H1 (cell line): ENCODE measurements around the gene TNRC6B. TPM values are rescaled to one million over a fixed set of nuclear protein-coding genes. Genes with fewer than 3 reads are reported as not detected.

Experiments
- CTCF ChIA-PET: fragments of 300-600 bp; sonication (Branson Sonifier 250); formaldehyde crosslinking; loops from one replicate; lab custom pipeline; 2021; ENCODE audit not compliant: partially characterized antibody; lab: Charles Lee
- POLR2A ChIA-PET: fragments of 300-600 bp; sonication (Branson Sonifier 250); formaldehyde crosslinking; loops from one replicate; lab custom pipeline; 2021; ENCODE audit warnings: inconsistent platforms; ENCODE audit not compliant: partially characterized antibody; lab: Charles Lee
- DNase-seq, 2 experiments: peaks; one replicate each; pipeline versions ENCODE4 v3.0.0 to v3.0.0-alpha.2; 2010 to 2022; ENCODE audit warnings: low spot score in 2 of 2, low read depth in 1 of 2, mixed read lengths in 1 of 2
- FAIRE-seq: peaks from 2 replicates; lab custom pipeline; 2011; peaks lifted over from hg19 to GRCh38; lab: Jason Lieb, UNC
- H2AFZ ChIP-seq: 2 replicates; pipeline ENCODE4 v1.8.1; 2012; ENCODE audit warnings: low read length, inconsistent platforms
- H2AK5ac ChIP-seq: 2 replicates; pipeline ENCODE4 v1.6.1; 2013; ENCODE audit warnings: low read depth, low read length
- H2BK120ac ChIP-seq: replicated peaks from 2 replicates; pipeline ENCODE3; 2013; ENCODE audit warnings: low read depth, low read length, inconsistent platforms
- H2BK12ac ChIP-seq: 2 replicates; pipeline ENCODE4 v1.6.1; 2013; ENCODE audit warnings: low read depth, low read length
- H2BK15ac ChIP-seq: 2 replicates; pipeline ENCODE4 v1.6.1; 2013; ENCODE audit warnings: low read length
- H2BK20ac ChIP-seq: 2 replicates; pipeline ENCODE4 v1.6.1; 2013; ENCODE audit warnings: low read length
- H2BK5ac ChIP-seq: 2 replicates; pipeline ENCODE4 v1.6.1; 2013; ENCODE audit warnings: low read depth, low read length
- H3K14ac ChIP-seq: 2 replicates; pipeline ENCODE4 v1.6.1; 2013; ENCODE audit warnings: inconsistent platforms; ENCODE audit not compliant: insufficient read length
- H3K18ac ChIP-seq: 2 replicates; pipeline ENCODE4 v1.6.1; 2013; ENCODE audit warnings: low read length; ENCODE audit errors: extremely low read depth
- H3K23ac ChIP-seq: 2 replicates; pipeline ENCODE4 v1.6.1; 2013; ENCODE audit warnings: inconsistent platforms; ENCODE audit not compliant: insufficient read length
- H3K23me2 ChIP-seq: 2 replicates; pipeline ENCODE4 v1.6.1; 2013; ENCODE audit warnings: low read depth, low read length
- H3K27ac ChIP-seq: 2 replicates; pipeline ENCODE4 v1.6.1; 2011; ENCODE audit warnings: low read depth, low read length, inconsistent platforms
- H3K27me3 ChIP-seq, 4 experiments: replicated peaks in 1 of 4; 1 replicate in 1 of 4; 2 replicates in 3 of 4; pipeline versions ENCODE4 v1.6.1 to v1.8.1; 2011 to 2013; ENCODE audit warnings: low read length in 3 of 4, mild to moderate bottlenecking in 3 of 4, inconsistent platforms in 2 of 4, mixed read lengths in 2 of 4, moderate library complexity in 1 of 4; ENCODE audit not compliant: control insufficient read depth in 3 of 4, insufficient read depth in 3 of 4; ENCODE audit errors: extremely low read depth in 1 of 4
- H3K36me3 ChIP-seq, 4 experiments: 2 replicates each; pipeline versions ENCODE4 v1.6.1 to v1.8.1; 2011 to 2013; ENCODE audit warnings: mild to moderate bottlenecking in 4 of 4, low read length in 3 of 4, moderate library complexity in 2 of 4, control low read depth in 1 of 4, inconsistent platforms in 1 of 4; ENCODE audit not compliant: insufficient read depth in 4 of 4, control insufficient read depth in 2 of 4
- H3K4ac ChIP-seq: replicated peaks from 2 replicates; pipeline ENCODE3; 2013; ENCODE audit warnings: low read length, low read depth, mixed read lengths, inconsistent platforms; ENCODE audit not compliant: insufficient read length
- H3K4me1 ChIP-seq, 4 experiments: replicated peaks in 1 of 4; 1 replicate in 1 of 4; 2 replicates in 3 of 4; pipeline versions ENCODE4 v1.6.1 to v1.8.1; 2011 to 2013; ENCODE audit warnings: low read length in 3 of 4, inconsistent platforms in 2 of 4, mixed read lengths in 1 of 4; ENCODE audit not compliant: insufficient read depth in 4 of 4, control insufficient read depth in 3 of 4
- H3K4me2 ChIP-seq, 2 experiments: 2 replicates each; pipeline versions ENCODE4 v1.6.1 to v1.8.1; 2011 to 2013; ENCODE audit warnings: low read depth in 2 of 2, low read length in 2 of 2, control low read depth in 1 of 2, inconsistent platforms in 1 of 2, mild to moderate bottlenecking in 1 of 2; ENCODE audit not compliant: insufficient read depth in 1 of 2
- H3K4me3 ChIP-seq, 4 experiments: fragments of 200-600, 300-600 bp in 1 of 4; sonication (generic), shearing (Covaris generic), sonication (Bioruptor Twin) in 1 of 4; 2 replicates each; pipeline versions ENCODE4 v1.5.1 to v1.8.1; 2011 to 2016; ENCODE audit warnings: low read length in 4 of 4, low read depth in 3 of 4, control low read depth in 2 of 4, inconsistent platforms in 2 of 4, mild to moderate bottlenecking in 2 of 4, mixed read lengths in 1 of 4, moderate library complexity in 1 of 4; ENCODE audit not compliant: insufficient read depth in 2 of 4; ENCODE audit errors: extremely low read depth in 1 of 4
- H3K56ac ChIP-seq: replicated peaks from 2 replicates; pipeline ENCODE3; 2013; ENCODE audit warnings: low read depth, mild to moderate bottlenecking, mixed read lengths, low read length, inconsistent platforms; ENCODE audit not compliant: insufficient read length
- H3K79me1 ChIP-seq: 2 replicates; pipeline ENCODE4 v1.6.1; 2013; ENCODE audit warnings: low read depth, low read length, control low read depth
- H3K79me2 ChIP-seq, 2 experiments: 2 replicates each; pipeline versions ENCODE4 v1.6.1 to v1.8.1; 2012 to 2013; ENCODE audit warnings: low read length in 2 of 2, mild to moderate bottlenecking in 2 of 2, inconsistent platforms in 1 of 2; ENCODE audit not compliant: insufficient read depth in 2 of 2, control insufficient read depth in 1 of 2
- H3K9ac ChIP-seq, 4 experiments: replicated peaks in 1 of 4; 1 replicate in 1 of 4; 2 replicates in 3 of 4; pipeline versions ENCODE4 v1.6.1 to v1.8.1; 2011 to 2013; ENCODE audit warnings: low read depth in 3 of 4, low read length in 3 of 4, control low read depth in 2 of 4, mild to moderate bottlenecking in 2 of 4, moderate library complexity in 2 of 4, inconsistent platforms in 1 of 4; ENCODE audit errors: extremely low read depth in 1 of 4
- H3K9me3 ChIP-seq, 2 experiments: 2 replicates each; pipeline versions ENCODE4 v1.6.1 to v1.8.1; 2012 to 2013; ENCODE audit warnings: mild to moderate bottlenecking in 2 of 2, moderate library complexity in 2 of 2, control low read depth in 1 of 2, inconsistent platforms in 1 of 2, low read depth in 1 of 2, low read length in 1 of 2, mixed read lengths in 1 of 2; ENCODE audit not compliant: insufficient read depth in 2 of 2
- H4K20me1 ChIP-seq, 2 experiments: replicated peaks in 1 of 2; 2 replicates each; pipeline versions ENCODE3 to v1.8.1; 2011 to 2013; ENCODE audit warnings: inconsistent platforms in 2 of 2, low read length in 2 of 2, mild to moderate bottlenecking in 1 of 2; ENCODE audit not compliant: insufficient read depth in 2 of 2, control insufficient read depth in 1 of 2
- H4K5ac ChIP-seq: 2 replicates; pipeline ENCODE4 v1.6.1; 2013; ENCODE audit warnings: low read length, low read depth, mixed read lengths, inconsistent platforms; ENCODE audit not compliant: insufficient read length
- H4K8ac ChIP-seq: 2 replicates; pipeline ENCODE4 v1.8.0; 2013; ENCODE audit warnings: mild to moderate bottlenecking, moderate library complexity, low read length, inconsistent platforms; ENCODE audit not compliant: insufficient read depth; ENCODE audit errors: extremely low read depth
- H4K91ac ChIP-seq: replicated peaks from 2 replicates; pipeline ENCODE3; 2013; ENCODE audit warnings: low read length, mixed read lengths, inconsistent platforms; ENCODE audit not compliant: insufficient read length
- CBX8 ChIP-seq: fragments of 300-800, 300-1000 bp; sonication (generic); IDR thresholded peaks from 2 replicates; pipeline ENCODE4 v1.7.1; 2016; ENCODE audit warnings: low read depth, low read length, borderline replicate concordance
- CHD1 ChIP-seq: IDR thresholded peaks from 2 replicates; pipeline ENCODE4 v1.6.1; 2012; ENCODE audit warnings: low read depth, low read length, improper control_type of control experiment
- EGR1 ChIP-seq: IDR thresholded peaks from 2 replicates; pipeline ENCODE4 v1.6.1; 2011; ENCODE audit warnings: low read depth, low read length, borderline replicate concordance
- NANOG ChIP-seq: IDR thresholded peaks from 2 replicates; pipeline ENCODE4 v1.6.1; 2011; ENCODE audit warnings: low read length, low read depth, mild to moderate bottlenecking, inconsistent platforms; ENCODE audit not compliant: insufficient read depth, poor library complexity, severe bottlenecking
- NRF1 ChIP-seq: IDR thresholded peaks from 2 replicates; pipeline ENCODE4 v1.6.1; 2011; ENCODE audit warnings: mild to moderate bottlenecking, low read depth, low read length, improper control_type of control experiment
- RNF2 ChIP-seq: fragments of 200-900, 300-1000 bp; sonication (generic); IDR thresholded peaks from 2 replicates; pipeline ENCODE4 v1.7.1; 2016; ENCODE audit warnings: borderline replicate concordance, low read depth, mild to moderate bottlenecking, antibody characterized with exemption, low read length; ENCODE audit not compliant: poor library complexity, severe bottlenecking; ENCODE audit errors: missing control alignments
- SIN3A ChIP-seq, 2 experiments: IDR thresholded peaks in 1 of 2; conservative IDR thresholded peaks in 1 of 2; 2 replicates each; pipeline ENCODE4 v1.6.1; 2011 to 2012; ENCODE audit warnings: low read length in 2 of 2, improper control_type of control experiment in 1 of 2, low read depth in 1 of 2, mild to moderate bottlenecking in 1 of 2
- polyA plus RNA-seq, 7 experiments: library from polyadenylated mRNA; depleted of rRNA in 3 of 7; stranded (reverse) in 5 of 7; unstranded in 2 of 7; fragments of >200 nt in 5 of 7; fragments of 200-250 nt in 2 of 7; gene quantifications; 1 replicate in 5 of 7; 2 replicates in 1 of 7; 4 replicates in 1 of 7; pipeline versions ENCODE4 v1.2.1 to v1.2.3, GENCODE V29; 2011 to 2013; ENCODE audit warnings: missing spikeins in 2 of 7, mixed read lengths in 2 of 7
- total RNA-seq: library from RNA; stranded (reverse); fragmentation: NEBNext Ultra II Directional; extraction: Animal tissue kit (Norgen Biotek cat#: 25700); gene quantifications from 2 replicates; pipeline ENCODE4 v1.2.1, GENCODE V29; 2021

The TNRC6B gene
- total and polyA plus RNA-seq, 2 of the 8 experiments (the other 6 are each of a cell fraction or from before 2014, with no cell fraction given) = 12.5 to 48.9 TPM

DNA sequence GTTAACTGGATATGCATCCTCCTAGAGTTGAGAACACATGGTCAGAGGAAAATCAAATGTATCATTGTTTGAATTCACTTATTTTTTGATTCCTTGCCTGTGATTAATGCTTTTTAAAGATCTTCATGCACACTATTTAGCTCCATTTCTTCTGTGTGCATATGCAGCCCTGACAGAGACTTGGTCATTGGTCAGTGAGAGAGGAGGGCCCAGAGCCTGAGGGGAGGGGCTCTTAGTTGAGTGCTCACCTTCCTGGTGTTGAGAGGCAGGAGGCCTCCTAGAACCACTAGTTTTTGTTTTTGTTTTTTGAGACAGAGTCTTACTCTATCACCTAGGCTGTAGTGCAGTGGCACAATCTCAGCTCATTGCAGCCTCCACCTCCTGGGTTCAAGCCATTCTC lies 48.9 kb downstream of the TNRC6B start:
- Histone ChIP-seq H4K5ac (no peak overlapping the region), H3K23me2 (no peaks in the 10 kb centered on the region), H2BK12ac (no peak overlapping the region), H3K79me1 (no peaks in the 10 kb centered on the region), H4K20me1 (peaks cover 14 to 16% of the 10 kb centered on the region in 2 experiments), H3K4me2 (no peak overlapping the region), H3K4me3 (no peak overlapping the region), H4K8ac (no peak overlapping the region), H3K79me2 (peaks cover 9 to 93% of the 10 kb centered on the region in 2 experiments; a peak in 3 of 4 replicates), H2BK20ac (no peak overlapping the region), H3K27ac (no peak overlapping the region), H3K9me3 (no peaks in the 10 kb centered on the region), H2BK15ac (no peak overlapping the region), H2AFZ (no peak overlapping the region), H3K27me3 (no peaks in the 10 kb centered on the region), H3K9ac (no peak overlapping the region), H2BK120ac (no peak overlapping the region), H3K4ac (no peak overlapping the region), H3K18ac (no peak overlapping the region), H3K14ac (no peak overlapping the region), H3K4me1 (peaks cover 0 to 13% (median 6%) of the 10 kb centered on the region in 4 experiments; a peak in 6 of 7 replicates), H3K36me3 (no peaks in the 10 kb centered on the region; a peak in 1 of 8 replicates), H3K56ac (no peak overlapping the region), H3K23ac (no peak overlapping the region), H2AK5ac (no peak overlapping the region), H2BK5ac (no peak overlapping the region), H4K91ac (no peak overlapping the region)
- ChIA-PET CTCF (no interaction called here), POLR2A (interaction anchor here (1.1 kb wide), 1 partner anchor 12 kb away, joined by 3 read pairs; no protein-coding TSS in a partner anchor)
- no peak for FAIRE-seq
- DNase-seq = no peak
- TF ChIP-seq RNF2 = no peak
- no peak for TF ChIP-seq EGR1
- no peak for TF ChIP-seq NRF1
- no peak for TF ChIP-seq CBX8
- TF ChIP-seq SIN3A (conservative IDR thresholded peaks at IDR 0.05 in 1 of 2, IDR thresholded peaks at IDR 0.05 in 1 of 2; ENCODE audit: low read depth in 1 of 2, low read length in 2 of 2) = no peak
- TF ChIP-seq CHD1 = no peak
- TF ChIP-seq NANOG = no peak
